Spleen (tissue), 11 donors: ENCODE results near the gene ZNF253. TPM values are rescaled to one million over a fixed set of nuclear protein-coding genes. Genes with fewer than 3 reads are reported as not detected.
"Not testable (repeated sequence)": the region's sequence is repeated elsewhere in the genome, so short reads cannot be mapped to it uniquely, and the experiment has no call there.

Experiments used
- DNase-seq: peaks from one replicate; pipeline ENCODE4 v3.0.0-alpha.2; 2020
- H3K27ac ChIP-seq, 8 donors: fragments of 200-600 bp; sonication (generic) in 7 of 8; 1 replicate in 4 of 8; 2 replicates in 4 of 8; pipeline versions ENCODE4 v1.5.0 to v1.8.0; 2016 to 2021; ENCODE audit warnings: inconsistent platforms in 4 of 8, mild to moderate bottlenecking in 4 of 8, moderate library complexity in 1 of 8
- H3K27me3 ChIP-seq, 7 donors: fragments of 200-600 bp; sonication (generic) in 6 of 7; replicated peaks in 1 of 7; 1 replicate in 4 of 7; 2 replicates in 3 of 7; pipeline versions ENCODE4 v1.5.0 to v1.8.0; 2016 to 2021; ENCODE audit warnings: inconsistent platforms in 3 of 7, mild to moderate bottlenecking in 1 of 7
- H3K36me3 ChIP-seq, 6 donors: fragments of 200-600 bp; sonication (generic) in 5 of 6; 1 replicate in 4 of 6; 2 replicates in 2 of 6; pipeline versions ENCODE4 v1.5.0 to v1.8.0; 2016 to 2021; ENCODE audit warnings: inconsistent platforms in 2 of 6
- H3K4me1 ChIP-seq, 6 donors: fragments of 200-600 bp; sonication (generic) in 5 of 6; 1 replicate in 3 of 6; 2 replicates in 3 of 6; pipeline versions ENCODE4 v1.5.0 to v1.8.0; 2016 to 2021; ENCODE audit warnings: inconsistent platforms in 3 of 6
- H3K4me3 ChIP-seq, 8 donors: fragments of 200-600 bp; sonication (generic) in 7 of 8; 1 replicate in 4 of 8; 2 replicates in 4 of 8; pipeline versions ENCODE4 v1.5.0 to v1.8.0; 2016 to 2021; ENCODE audit warnings: inconsistent platforms in 4 of 8, mild to moderate bottlenecking in 4 of 8, moderate library complexity in 2 of 8
- H3K9me3 ChIP-seq, 8 donors: fragments of 200-600 bp; sonication (generic) in 7 of 8; 1 replicate in 4 of 8; 2 replicates in 4 of 8; pipeline versions ENCODE4 v1.5.0 to v1.8.0; 2016 to 2021; ENCODE audit warnings: inconsistent platforms in 4 of 8
- CTCF ChIP-seq, 11 experiments: fragments of 200-600 bp in 7 of 11; fragments of 450-650 bp in 4 of 11; sonication (generic) in 4 of 11; IDR thresholded peaks in 8 of 11; conservative IDR thresholded peaks in 3 of 11; 1 replicate in 7 of 11; 2 replicates in 4 of 11; pipeline versions ENCODE4 v1.4.0 to v1.8.0; 2016 to 2021; ENCODE audit warnings: antibody characterized with exemption in 11 of 11, inconsistent platforms in 4 of 11, mild to moderate bottlenecking in 1 of 11
- POLR2A ChIP-seq, 3 donors: fragments of 450-650 bp; IDR thresholded peaks; one replicate each; pipeline ENCODE4 v1.5.1; 2017; ENCODE audit warnings: antibody characterized with exemption in 3 of 3, mild to moderate bottlenecking in 1 of 3
- POLR2AphosphoS5 ChIP-seq, 3 donors: sonication (generic); formaldehyde crosslinking; IDR thresholded peaks; one replicate each; pipeline ENCODE4 v1.5.1; 2017; ENCODE audit warnings: antibody characterized with exemption in 3 of 3
- WGBS, 5 donors: extraction: QIAGEN DNeasy Blood & Tissue Kit in 3 of 5; methylation state at CpG; one replicate each; pipeline versions ENCODE4 v1.1.5 to v1.1.7; 2013 to 2018; 5-methylcytosine and 5-hydroxymethylcytosine counted together
- intact Hi-C: fragments of 100-400 bp; cut with DNase I; formaldehyde crosslinking; loops from one replicate; pipeline ENCODE4 v1.15.0; 2023; ENCODE audit warnings: low total_unique reads
- polyA plus RNA-seq, 3 donors: library from polyadenylated mRNA; stranded (reverse); fragments of 200-250 nt; gene quantifications; one replicate each; pipeline ENCODE4 v1.2.1, GENCODE V29; 2013
- total RNA-seq, 7 donors: library from RNA; depleted of rRNA in 3 of 7; stranded (reverse); fragments of >200 nt in 3 of 7; fragmentation: NEBNext Ultra II Directional in 4 of 7; extraction: Animal tissue kit (Norgen Biotek cat#: 25700) in 4 of 7; gene quantifications; one replicate each; pipeline versions ENCODE4 v1.1.0 to v1.2.1, GENCODE V29; 2016 to 2021
- donor health status: healthy with polysubstance abuse.
- donor health status: DM: no; HTN: no; CAD: no; lungs with moderate emphysema.
- donor health status: DM: no; HTN: no; CAD: no.
- donor health status: Bipolar disorder and iron deficiency.
- donor health status: healthy.
- donor health status: DM: no; HTN: no; CAD: no.
- donor health status: DM: yes; HTN: yes; CAD: no.

The ZNF253 gene
- total and polyA plus RNA-seq, 10 donors: 4.0 to 34.8 (median 15.5) TPM

GRCh38 chr19:19820774-19821320 lies 44.8 kb upstream of the ZNF253 start:
- TF ChIP-seq POLR2A (IDR thresholded peaks at IDR 0.05) (no peak), CTCF (IDR thresholded peaks at IDR 0.05 in 8 of 11, conservative IDR thresholded peaks at IDR 0.05 in 3 of 11) (no peak), POLR2AphosphoS5 (IDR thresholded peaks at IDR 0.05) (no peak)
- no peak for DNase-seq
- intact Hi-C loops: no loop called here

GRCh38 chr19:19821366-19821951 lies 44.2 kb upstream of the ZNF253 start, which contains the start of gene ZNF506:
ZNF506 (minus strand) TSS chr19:19821750; CDS start chr19:19821603, 147 bp downstream.
- Histone ChIP-seq H3K4me3 (peak within 1 kb of the TSS; percentile 47 to 80 (median 70)), H3K4me1 (peaks cover 14 to 55% (median 45%) of the 10 kb centered on the region in 6 donors), H3K36me3 (peaks cover 0 to 37% (median 3%) of the 10 kb centered on the region in 6 donors), H3K9me3 (peaks cover 0 to 81% (median 51%) of the 10 kb centered on the region in 8 donors), H3K27me3 (no peaks in the 10 kb centered on the region), H3K27ac (peak within 1 kb of the TSS; percentile 94 to 98 (median 96))
- 0 to 1% (median 0%) methylated on average over 10 to 28 of the region's 28 CpGs for WGBS, 5 donors
- peak; percentile 96 for DNase-seq
- intact Hi-C loops: no loop called here
- TF ChIP-seq CTCF (IDR thresholded peaks at IDR 0.05 in 8 of 11, conservative IDR thresholded peaks at IDR 0.05 in 3 of 11): no peak
- peak; percentile 95 to 99 (median 99) for TF ChIP-seq POLR2AphosphoS5 (IDR thresholded peaks at IDR 0.05)
- TF ChIP-seq POLR2A (IDR thresholded peaks at IDR 0.05): peak in 2 of 3 donors; percentile 87 to 94

More at GRCh38 chr19:19820774-19821320, 44.8 kb upstream of the ZNF253 start:
- Histone ChIP-seq H3K27me3 (no peaks in the 10 kb centered on the region), H3K9me3 (peaks cover 0 to 80% (median 51%) of the 10 kb centered on the region in 8 donors), H3K4me3 (peak overlapping the region; percentile 47 to 80 (median 70)), H3K36me3 (peaks cover 0 to 43% (median 3%) of the 10 kb centered on the region in 6 donors), H3K27ac (peak overlapping the region; percentile 94 to 98 (median 96)), H3K4me1 (peaks cover 14 to 62% (median 45%) of the 10 kb centered on the region in 6 donors)
- WGBS, 5 donors: 9 to 32% (median 18%) methylated on average over 17 of the region's 17 CpGs

- peaks cover 0 to 32% (median 3%) of the 10 kb centered on the region in 6 donors for H3K36me3 ChIP-seq
- peaks cover 0 to 81% (median 53%) of the 10 kb centered on the region in 8 donors for H3K9me3 ChIP-seq
- peaks cover 14 to 50% (median 43%) of the 10 kb centered on the region in 6 donors for H3K4me1 ChIP-seq
- 2 to 8% (median 4%) methylated on average over 11 of the region's 11 CpGs for WGBS, 5 donors
- H3K27me3 ChIP-seq, intact Hi-C loops, DNase-seq: not testable (repeated sequence)
- peak overlapping the region; percentile 47 to 80 (median 70) for H3K4me3 ChIP-seq
- peak overlapping the region; percentile 94 to 98 (median 96) for H3K27ac ChIP-seq
Observed at GRCh38 chr19:19821976-19822375, 43.7 kb upstream of the ZNF253 start.

GRCh38 chr19:19823916-19824315 lies 41.8 kb upstream of the ZNF253 start:
- TF ChIP-seq POLR2A (IDR thresholded peaks at IDR 0.05) (no peak), POLR2AphosphoS5 (IDR thresholded peaks at IDR 0.05) (no peak), CTCF (IDR thresholded peaks at IDR 0.05 in 8 of 11, conservative IDR thresholded peaks at IDR 0.05 in 3 of 11) (no peak)
- peaks cover 12 to 31% (median 24%) of the 10 kb centered on the region in 6 donors for H3K4me1 ChIP-seq
- H3K27me3 ChIP-seq: no peaks in the 10 kb centered on the region
- 56 to 85% (median 67%) methylated on average over 2 of the region's 2 CpGs for WGBS, 5 donors
- H3K9me3 ChIP-seq: peaks cover 0 to 81% (median 61%) of the 10 kb centered on the region in 8 donors
- H3K27ac ChIP-seq: no peak overlapping the region
- H3K4me3 ChIP-seq: no peak overlapping the region
- peaks cover 0 to 16% (median 3%) of the 10 kb centered on the region in 6 donors for H3K36me3 ChIP-seq
- DNase-seq: no peak
- intact Hi-C loops: no loop called here
